GM12891 (cell line): ENCODE measurements around the gene SH2D3A.

ENCODE experiments used
- PAX5 ChIP-seq: IDR thresholded peaks from 2 replicates; pipeline ENCODE4 v1.6.1; 2011; ENCODE audit warnings: low read length, moderate library complexity, mild to moderate bottlenecking; ENCODE audit not compliant: insufficient read depth, severe bottlenecking
- POLR2A ChIP-seq: IDR thresholded peaks from 2 replicates; pipeline ENCODE4 v1.6.1; 2011; ENCODE audit warnings: low read depth, low read length, control low read depth
- POLR2AphosphoS5 ChIP-seq: IDR thresholded peaks from 2 replicates; pipeline ENCODE4 v1.6.1; 2011; ENCODE audit warnings: low read depth, low read length, control low read depth
- SPI1 ChIP-seq: IDR thresholded peaks from 2 replicates; pipeline ENCODE4 v1.6.1; 2011; ENCODE audit warnings: low read depth, low read length, control low read depth
- TAF1 ChIP-seq: IDR thresholded peaks from 2 replicates; pipeline ENCODE4 v1.6.1; 2011; ENCODE audit warnings: low read depth, low read length, control low read depth

DNA sequence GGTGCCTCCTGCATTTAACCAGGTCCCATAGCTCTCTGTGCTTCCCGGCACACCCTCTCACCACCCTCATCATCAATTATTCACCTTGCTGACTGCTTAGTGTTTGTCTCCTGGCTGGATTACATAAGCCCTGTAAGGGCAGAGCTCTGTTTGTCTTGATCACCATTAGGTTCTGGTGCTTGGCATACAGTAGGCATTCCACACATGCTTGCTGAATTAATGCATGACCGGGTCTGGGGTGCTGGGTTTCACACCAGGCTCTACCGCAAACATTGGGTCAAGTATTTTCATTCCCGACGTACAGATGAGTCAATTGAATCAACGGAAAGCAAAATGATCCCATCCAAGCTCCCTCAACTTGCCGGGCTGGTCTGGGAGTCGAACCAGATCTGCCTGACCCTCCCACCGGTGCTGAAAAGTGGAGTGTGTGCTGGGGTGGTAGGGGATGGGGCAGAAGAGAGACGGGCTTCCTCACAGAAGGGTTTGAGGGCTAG lies 33.8 kb upstream of the SH2D3A start:
- no peak for TF ChIP-seq TAF1
- TF ChIP-seq POLR2AphosphoS5, result no peak
- TF ChIP-seq PAX5, result no peak
- TF ChIP-seq POLR2A, result no peak
- no peak for TF ChIP-seq SPI1
